HG02973 (cell line): ENCODE measurements around the gene PTPRB.
"Not testable (repeated sequence)": the region's sequence is repeated elsewhere in the genome, so short reads cannot be mapped to it uniquely, and the experiment has no call there.

Source experiments
- ATAC-seq: cut with Tn5 transposase; IDR thresholded peaks from one replicate; pipeline ENCODE4 v1.9.1; 2021; ENCODE audit warnings: moderate library complexity; ENCODE audit not compliant: unreplicated experiment

The PTPRB gene

DNA sequence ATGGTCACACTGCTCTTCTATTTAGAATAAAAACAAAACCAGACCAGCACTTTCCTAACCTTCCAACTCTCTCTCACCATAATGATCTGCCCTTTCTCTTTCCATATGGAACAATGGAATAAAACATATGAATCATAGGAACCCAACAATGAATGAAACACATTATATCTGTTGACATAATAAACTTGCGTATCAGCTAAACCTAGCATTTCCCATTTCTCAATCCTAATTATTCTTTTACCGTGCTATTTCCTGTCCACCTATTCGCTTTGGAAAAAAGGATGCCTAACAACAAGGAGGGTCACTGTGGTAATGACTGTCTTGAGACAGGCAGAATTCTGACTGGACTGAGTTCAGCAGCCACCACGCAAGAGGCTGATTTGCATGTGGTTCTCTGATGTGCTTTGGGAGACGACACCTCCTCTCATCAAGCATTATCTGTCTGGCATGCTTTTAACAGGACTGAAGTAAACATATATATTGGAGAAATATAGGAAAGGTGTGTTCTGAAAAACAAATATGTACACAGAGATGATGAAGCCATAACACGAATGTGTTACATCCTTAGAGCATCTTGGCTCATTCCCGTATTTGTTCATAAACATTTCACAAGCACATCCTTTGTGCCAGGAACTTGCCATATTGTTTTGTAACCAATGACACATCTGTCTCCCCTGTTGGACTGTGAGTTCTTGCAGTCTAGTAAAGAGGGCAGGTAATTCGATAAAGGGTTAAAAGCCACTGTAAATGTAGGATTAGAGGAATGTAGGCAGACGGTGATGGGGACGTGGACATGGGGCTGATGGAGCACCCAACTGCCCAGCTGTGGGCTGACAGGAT is 87.7 kb downstream of the PTPRB start:
- no peak for ATAC-seq

GRCh38 chr12:70543444-70543843 is 93.8 kb downstream of the PTPRB start:
- no peak for ATAC-seq

- ATAC-seq, result no peak
Observed at GRCh38 chr12:70540996-70541395, 96.2 kb downstream of the PTPRB start.

GRCh38 chr12:70536650-70537049 is 100.6 kb downstream of the PTPRB start:
- ATAC-seq, result no peak

DNA sequence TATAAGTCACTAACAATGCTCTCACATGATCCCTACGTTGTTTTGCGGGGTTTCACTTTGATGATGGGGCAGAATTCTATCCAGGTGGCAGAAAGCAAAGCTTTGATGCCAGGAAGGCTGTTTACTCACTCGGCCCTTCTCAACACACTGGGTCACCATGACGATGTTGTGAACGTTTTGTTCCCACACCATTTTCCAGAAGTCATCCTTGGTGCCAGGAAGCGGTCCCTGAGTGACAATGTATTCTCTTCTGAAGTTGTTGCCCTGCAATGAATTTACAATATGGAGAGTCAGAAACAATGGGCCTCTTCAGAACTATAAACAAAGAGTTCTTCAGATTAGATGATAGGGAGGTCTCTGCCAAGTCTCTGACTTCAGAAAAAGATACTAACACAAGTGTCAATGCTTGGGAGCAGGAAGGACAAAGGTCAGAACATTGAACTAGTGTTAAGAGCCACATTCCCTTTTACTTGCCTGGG is 101.3 kb downstream of the PTPRB start:
- no peak for ATAC-seq

- no peak for ATAC-seq
Observed at GRCh38 chr12:70534466-70534865, 102.8 kb downstream of the PTPRB start.

DNA sequence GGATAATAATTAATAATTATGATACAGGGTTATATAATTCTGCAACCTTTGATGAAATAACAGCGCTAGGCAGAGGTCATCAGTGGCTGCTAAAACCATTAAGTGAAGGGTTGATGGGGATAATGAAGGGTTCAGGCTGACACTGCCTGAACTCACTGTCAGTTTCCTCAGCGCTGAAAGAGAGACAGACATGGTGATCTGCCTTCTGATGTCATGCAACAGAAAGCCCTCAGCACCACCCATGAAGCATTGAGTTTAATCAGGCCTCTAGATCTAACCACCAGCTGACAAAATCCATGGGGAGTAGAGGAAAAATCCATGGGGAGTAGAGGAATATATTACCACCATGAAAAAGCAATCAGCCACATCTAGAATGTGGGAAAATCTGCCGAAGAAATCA is 107.6 kb downstream of the PTPRB start:
- no peak for ATAC-seq

DNA sequence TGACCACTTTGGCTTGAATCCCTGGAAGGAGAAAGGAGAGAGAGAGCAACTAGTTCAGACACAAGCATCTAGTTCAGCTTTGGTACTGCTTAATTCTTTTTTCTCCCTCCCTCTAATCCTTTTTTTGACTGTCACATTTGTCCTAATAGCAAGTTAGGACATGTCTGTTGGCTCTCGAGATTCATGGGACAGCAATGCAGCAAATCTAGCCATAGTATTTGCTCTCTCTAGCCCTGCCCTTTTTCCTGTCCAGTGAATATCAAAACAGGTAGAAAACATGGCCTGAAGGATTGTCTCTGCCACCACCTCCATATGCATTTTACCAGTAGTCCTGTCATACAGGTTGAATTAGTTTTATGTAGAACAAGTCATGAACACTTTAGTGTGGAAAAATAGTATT is 116.4 kb downstream of the PTPRB start:
- no peak for ATAC-seq

- ATAC-seq, result no peak
Observed at GRCh38 chr12:70513426-70513825, 123.8 kb downstream of the PTPRB start.

DNA sequence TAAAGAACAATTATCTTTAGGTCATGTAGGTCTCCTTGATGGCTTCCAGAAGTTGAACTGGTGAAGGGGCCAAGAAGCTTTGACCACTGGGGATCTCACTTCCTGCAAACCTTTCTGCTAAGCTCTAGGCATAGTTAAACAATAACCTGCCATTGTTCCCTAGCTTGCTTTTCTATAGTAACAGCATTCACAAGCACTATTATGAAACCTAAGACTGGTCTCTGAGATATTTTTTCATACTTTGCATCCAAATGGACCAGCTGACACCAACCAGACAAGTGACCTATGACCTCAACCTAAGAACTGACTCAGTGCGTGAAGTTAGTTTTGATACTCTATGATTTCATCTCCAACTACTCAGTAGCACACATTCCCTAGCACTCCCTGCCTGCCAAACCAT is 129.1 kb downstream of the PTPRB start:
- no peak for ATAC-seq

DNA sequence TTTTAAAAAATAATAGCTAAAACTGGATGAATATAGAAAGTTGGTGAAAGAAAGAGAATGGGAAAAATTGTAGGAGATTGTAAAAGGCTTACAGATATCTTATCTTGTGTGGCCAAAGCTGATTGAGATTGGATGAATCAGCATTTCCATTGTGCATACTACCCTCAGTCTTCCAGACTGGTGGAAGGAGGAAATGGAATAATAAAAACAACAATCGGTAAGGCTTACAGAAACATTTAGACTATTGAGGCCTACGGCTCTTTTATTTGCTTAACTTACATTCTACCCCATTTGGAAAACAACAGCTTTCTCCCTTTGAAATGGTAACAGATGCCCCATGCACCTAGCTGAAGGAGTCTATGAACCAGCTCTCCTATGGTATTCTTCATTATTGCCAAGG is 129.8 kb downstream of the PTPRB start:
- no peak for ATAC-seq

GRCh38 chr12:70497508-70497907 is 139.7 kb downstream of the PTPRB start:
- no peak for ATAC-seq

DNA sequence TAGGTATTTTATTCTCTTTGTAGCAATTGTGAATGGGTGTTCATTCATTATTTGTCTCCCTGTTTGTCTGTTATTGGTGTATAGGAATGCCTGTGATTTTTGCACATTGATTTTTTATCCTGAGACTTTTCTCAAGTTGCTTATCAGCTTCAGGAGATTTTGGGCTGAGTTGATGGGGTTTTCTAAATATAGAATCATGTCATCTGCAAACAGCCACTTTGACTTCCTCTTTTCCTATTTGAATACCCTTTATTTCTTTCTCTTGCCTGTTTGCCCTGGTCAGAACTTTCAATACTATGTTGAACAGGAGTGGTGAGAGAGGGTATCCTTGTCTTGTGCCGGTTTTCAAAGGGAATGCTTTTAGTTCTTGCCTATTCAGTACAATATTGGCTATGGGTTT is 144.3 kb downstream of the PTPRB start:
- not testable (repeated sequence) for ATAC-seq

GRCh38 chr12:70490928-70491327 is 146.3 kb downstream of the PTPRB start:
- ATAC-seq, result not testable (repeated sequence)

DNA sequence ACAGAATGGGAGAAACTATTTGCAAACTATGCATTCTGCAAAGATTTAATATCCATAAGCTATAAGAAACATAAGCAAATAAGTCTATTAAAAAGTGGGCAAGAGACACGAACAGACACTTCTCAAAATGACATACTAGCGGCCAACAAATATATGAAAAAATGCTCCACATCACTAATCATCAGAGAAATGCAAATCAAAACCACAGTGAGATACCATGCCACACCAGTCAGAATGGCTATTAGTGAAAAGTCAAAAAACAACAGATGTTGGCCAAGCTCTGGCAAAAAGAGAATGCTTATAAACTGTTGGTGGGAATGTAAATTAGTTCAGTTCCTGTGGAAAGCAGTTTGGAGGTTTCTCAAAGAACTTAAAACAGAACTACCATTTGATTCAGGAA is 149.8 kb downstream of the PTPRB start:
- no peak for ATAC-seq

DNA sequence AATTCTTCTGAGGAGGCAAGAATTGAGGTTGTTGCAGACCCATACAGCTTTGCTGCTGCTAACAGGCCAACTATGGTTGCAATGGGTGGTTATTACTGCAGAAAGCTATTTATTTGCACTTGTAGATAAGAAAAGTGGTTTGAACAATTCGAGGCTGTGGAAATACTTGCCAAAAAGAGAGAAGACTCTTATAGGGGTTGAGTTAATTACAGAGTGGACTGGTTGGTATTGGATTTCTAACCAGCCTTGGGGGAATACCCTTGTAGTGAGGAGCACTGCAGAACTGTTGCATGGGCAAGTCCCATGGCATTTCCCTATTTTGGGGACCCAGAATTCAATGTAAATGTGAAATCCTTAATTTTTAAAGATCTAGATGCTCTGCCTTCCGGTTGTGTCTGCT is 150.6 kb downstream of the PTPRB start:
- no peak for ATAC-seq

- no peak for ATAC-seq
Observed at GRCh38 chr12:70485704-70486103, 151.5 kb downstream of the PTPRB start.

DNA sequence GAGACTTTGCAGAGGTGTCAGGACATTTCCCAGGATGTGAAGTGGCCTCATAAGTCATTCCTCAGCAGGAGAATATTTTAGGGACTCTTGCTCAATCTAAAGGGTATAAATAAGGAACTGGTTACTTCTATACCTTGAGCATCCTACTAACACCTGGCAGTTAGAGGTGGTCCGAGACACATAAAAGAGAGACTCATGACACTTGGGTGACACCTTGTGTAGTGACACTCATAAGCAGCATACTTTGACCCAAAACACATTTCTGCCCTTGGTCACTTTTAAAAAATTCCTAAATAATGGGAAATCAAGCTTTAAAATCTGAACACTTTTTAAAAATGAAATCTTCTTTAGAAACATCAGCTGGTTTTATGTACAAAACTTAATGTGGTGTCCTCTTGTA is 152.8 kb downstream of the PTPRB start:
- ATAC-seq, result no peak

DNA sequence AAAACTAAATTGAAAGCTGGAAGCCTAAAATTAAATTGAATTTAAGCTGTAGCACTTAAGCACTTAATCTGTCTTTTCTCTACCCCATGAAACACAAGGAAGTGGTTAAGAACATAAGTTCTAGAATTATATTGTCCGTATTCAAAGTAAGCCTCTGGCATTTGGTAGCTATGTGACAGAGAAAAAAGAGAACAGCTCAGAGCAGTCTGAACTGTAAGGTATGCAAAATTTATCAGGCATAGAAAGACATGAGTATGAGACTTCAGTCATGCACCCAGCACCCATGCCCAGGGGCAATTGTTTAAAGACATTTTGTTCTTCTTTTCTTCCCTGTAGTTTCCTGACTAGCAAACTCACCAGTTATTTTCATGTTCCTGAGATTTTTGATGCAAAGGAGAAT is 154.5 kb downstream of the PTPRB start:
- ATAC-seq, result no peak

DNA sequence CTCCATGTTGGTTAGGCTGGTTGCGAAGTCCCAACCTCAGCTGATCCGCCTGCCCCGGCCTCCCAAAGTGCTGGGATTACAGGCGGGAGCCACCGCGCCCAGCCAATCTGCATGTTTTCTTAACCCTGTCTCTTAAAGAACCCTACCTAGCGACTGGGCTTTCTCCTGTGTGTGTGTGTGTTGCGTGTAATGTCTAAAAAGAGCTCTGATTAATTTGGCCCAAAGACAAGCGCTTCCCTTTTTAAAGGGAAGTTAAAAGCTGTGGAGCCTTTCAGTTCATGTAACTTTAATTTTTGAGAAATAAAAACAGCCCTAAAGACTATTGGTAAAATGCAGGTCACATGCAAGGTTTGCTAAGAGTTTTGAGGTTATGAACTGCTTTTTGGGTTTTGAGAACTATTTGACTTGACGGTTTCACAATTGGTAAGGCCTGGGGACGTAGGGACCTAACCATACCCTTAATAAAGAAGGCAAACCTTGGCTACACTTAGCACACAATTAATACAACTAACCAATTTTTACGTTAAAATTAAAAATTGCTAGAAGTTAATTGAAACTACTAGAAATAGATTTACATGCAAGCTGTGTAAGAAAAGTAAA is 167.9 kb downstream of the PTPRB start:
- ATAC-seq, result no peak

- ATAC-seq, result no peak
Observed at GRCh38 chr12:70468741-70469140, 168.5 kb downstream of the PTPRB start.

GRCh38 chr12:70467918-70468733 is 169.1 kb downstream of the PTPRB start:
- ATAC-seq, result no peak
